Kidney (tissue), 14 donors: ENCODE results near the gene MCHR1. TPM values are rescaled to one million over a fixed set of nuclear protein-coding genes. Genes with fewer than 3 reads are reported as not detected.

ENCODE experiments used
- DNase-seq, 5 donors: peaks; one replicate each; pipeline ENCODE4 v3.0.0-alpha.2; 2013 to 2020
- FAIRE-seq: peaks from 2 replicates; lab custom pipeline; 2012; peaks lifted over from hg19 to GRCh38; lab: Jason Lieb, UNC
- H3K27ac ChIP-seq, 2 donors: one replicate each; pipeline ENCODE4 v1.7.0; 2013; ENCODE audit warnings: low read depth in 2 of 2, low read length in 2 of 2, inconsistent platforms in 1 of 2
- H3K27me3 ChIP-seq: one replicate; pipeline ENCODE4 v1.7.1; 2013; ENCODE audit warnings: low read length, inconsistent platforms; ENCODE audit not compliant: control insufficient read depth, insufficient read depth
- H3K36me3 ChIP-seq, 3 donors: one replicate each; pipeline versions ENCODE4 v1.7.0 to v1.7.1; 2013; ENCODE audit warnings: low read length in 3 of 3, control low read depth in 1 of 3, inconsistent platforms in 1 of 3; ENCODE audit not compliant: insufficient read depth in 3 of 3, control insufficient read depth in 2 of 3
- H3K4me1 ChIP-seq, 3 donors: one replicate each; pipeline versions ENCODE4 v1.7.0 to v1.7.1; 2013; ENCODE audit warnings: low read length in 3 of 3, inconsistent platforms in 1 of 3, low read depth in 1 of 3; ENCODE audit not compliant: control insufficient read depth in 2 of 3, insufficient read depth in 2 of 3
- H3K4me3 ChIP-seq, 3 donors: one replicate each; pipeline versions ENCODE4 v1.7.0 to v1.8.1; 2013; ENCODE audit warnings: low read length in 3 of 3, control low read depth in 1 of 3, inconsistent platforms in 1 of 3
- H3K9ac ChIP-seq, 3 donors: one replicate each; pipeline versions ENCODE4 v1.7.0 to v1.7.1; 2013; ENCODE audit warnings: low read length in 3 of 3, control low read depth in 1 of 3, inconsistent platforms in 1 of 3
- H3K9me3 ChIP-seq, 3 donors: one replicate each; pipeline versions ENCODE4 v1.7.0 to v1.7.1; 2013; ENCODE audit warnings: low read length in 3 of 3, control low read depth in 1 of 3, inconsistent platforms in 1 of 3; ENCODE audit not compliant: control insufficient read depth in 2 of 3, insufficient read depth in 1 of 3
- CTCF ChIP-seq: IDR thresholded peaks from 3 replicates; pipeline ENCODE4 v1.5.1; 2012; ENCODE audit warnings: mild to moderate bottlenecking, moderate library complexity, borderline replicate concordance; ENCODE audit not compliant: insufficient read depth; ENCODE audit errors: extremely low read depth
- intact Hi-C: fragments of 100-400 bp; cut with DNase I; formaldehyde crosslinking; loops from one replicate; pipeline ENCODE4 v1.11.1; 2022
- polyA plus RNA-seq: library from polyadenylated mRNA; stranded (reverse); fragments of 350-450 nt; fragmentation: Illumina TruSeq; extraction: RNeasy Lipid Tissue Mini Kit (QIAGEN cat#74804); gene quantifications from one replicate; pipeline ENCODE4 v1.2.3, GENCODE V29; 2014; ENCODE audit warnings: low read depth, low replicate concordance; ENCODE audit not compliant: insufficient read depth
- total RNA-seq: library from RNA; stranded (reverse); fragmentation: NEBNext Ultra II Directional; extraction: Animal tissue kit (Norgen Biotek cat#: 25700); gene quantifications from one replicate; pipeline ENCODE4 v1.2.1, GENCODE V29; 2021
- donor health status: control.
- donor health status: control.
- donor health status: control.
- donor health status: control.
- donor health status: control.
- donor health status: DM: yes; HTN: yes; CAD: no.
- donor health status: Normal renal cell carcinoma (clear cell type).

MCHR1 gene
- total and polyA plus RNA-seq, 2 donors from 2014 or later = not detected

GRCh38 chr22:40676644-40677043, 2.6 kb upstream of the MCHR1 start:
- Histone ChIP-seq H3K27ac (no peak overlapping the region), H3K9me3 (no peaks in the 10 kb centered on the region), H3K9ac (no peak overlapping the region), H3K36me3 (no peaks in the 10 kb centered on the region), H3K27me3 (no peaks in the 10 kb centered on the region), H3K4me1 (peaks cover 0 to 11% (median 0%) of the 10 kb centered on the region in 3 donors), H3K4me3 (no peak overlapping the region)
- DNase-seq (no peak), FAIRE-seq (no peak)
- TF ChIP-seq CTCF = no peak
- intact Hi-C loops = no loop called here

- no peak for FAIRE-seq
- H3K27me3 ChIP-seq = no peaks in the 10 kb centered on the region
- no peak overlapping the region for H3K4me3 ChIP-seq
- intact Hi-C loops = no loop called here
- no peaks in the 10 kb centered on the region for H3K9me3 ChIP-seq
- peaks cover 0 to 11% (median 0%) of the 10 kb centered on the region in 3 donors for H3K4me1 ChIP-seq
- H3K36me3 ChIP-seq = no peaks in the 10 kb centered on the region
- TF ChIP-seq CTCF = no peak
- DNase-seq = no peak
- H3K9ac ChIP-seq = no peak overlapping the region
- H3K27ac ChIP-seq = no peak overlapping the region
Measured at GRCh38 chr22:40678493-40679248, 613 bp upstream of the MCHR1 start.

GRCh38 chr22:40679964-40680818, 907 bp downstream of the MCHR1 start:
- Histone ChIP-seq H3K4me1 (peaks cover 0 to 11% (median 0%) of the 10 kb centered on the region in 3 donors), H3K9me3 (no peaks in the 10 kb centered on the region), H3K36me3 (no peaks in the 10 kb centered on the region), H3K4me3 (no peak overlapping the region), H3K9ac (no peak overlapping the region), H3K27ac (no peak overlapping the region), H3K27me3 (no peaks in the 10 kb centered on the region)
- FAIRE-seq = no peak
- DNase-seq = peak in 3 of 5 donors; percentile 15 to 42 (median 32)
- intact Hi-C loops = no loop called here
- no peak for TF ChIP-seq CTCF
